HL-60 (cell line): Measurements from ENCODE around the gene CIAO1.

Experiments used
- CTCF ChIP-seq: IDR thresholded peaks from one replicate; pipeline ENCODE4 v1.5.1; 2011; ENCODE audit warnings: low read length, control low read depth, inconsistent platforms; ENCODE audit not compliant: insufficient read depth
- REST ChIP-seq: IDR thresholded peaks from 2 replicates; pipeline ENCODE4 v1.6.1; 2012; ENCODE audit warnings: low read depth; ENCODE audit not compliant: insufficient replicate concordance

- TF ChIP-seq REST (no peak), CTCF (no peak)
Measured at GRCh38 chr2:96236882-96237281, 29.1 kb upstream of the CIAO1 start.
